ENCODE measurements around the gene CCDC78. TPM values are rescaled to one million over a fixed set of nuclear protein-coding genes. Genes with fewer than 3 reads are reported as not detected.
"Not testable (repeated sequence)": the region's sequence is repeated elsewhere in the genome, so short reads cannot be mapped to it uniquely, and the experiment has no call there.

CCDC78 gene
- total and polyA plus RNA-seq, 2 of the 13 experiments (the other 11 are each of a cell fraction or from before 2014, with no cell fraction given), result 0.53 to 1.5 TPM

DNA sequence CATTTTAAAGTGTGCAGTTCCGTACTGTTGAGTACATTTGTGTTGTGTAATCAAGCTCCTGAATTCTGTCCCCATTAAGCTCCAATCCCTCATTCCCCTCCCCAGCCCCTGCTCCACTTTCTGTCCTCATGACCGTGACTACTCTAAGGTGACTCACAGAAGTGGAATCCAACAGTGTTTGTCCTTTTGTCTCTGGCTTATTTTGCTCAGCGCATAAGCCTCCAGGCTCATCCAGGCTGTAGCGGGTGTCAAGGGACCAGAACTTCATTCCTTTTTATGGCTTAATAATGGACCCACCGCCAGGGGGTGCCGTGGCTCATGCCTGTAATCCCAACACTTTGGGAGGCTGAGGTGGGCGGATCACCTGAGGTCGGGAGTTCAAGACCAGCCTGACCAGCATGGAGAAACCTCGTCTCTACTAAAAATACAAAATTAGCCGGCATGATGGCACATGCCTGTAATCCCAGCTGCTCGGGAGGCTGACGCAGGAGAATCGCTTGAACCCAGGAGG lies 13.4 kb downstream of the CCDC78 start:
- DNase-seq (ENCODE audit: low spot score) (peak; percentile 93), FAIRE-seq (peak; percentile 83), ATAC-seq (peak; percentile 14)
- in situ Hi-C loops (cut with HindIII; ENCODE audit: extremely low pct_ligation_motif_present, low pct_unique_long_range_greater_than_20kb), result loop anchor here (5.0 kb wide), 1 partner anchor 75 kb away; the partner anchor contains the start of genes CHTF18 and RPUSD1
- H3K27me3 ChIP-seq (ENCODE audit: control insufficient read depth in 1 of 2, insufficient read depth in 2 of 2, low read length in 2 of 2), result peaks cover 3 to 36% of the 10 kb centered on the region in 2 experiments; a peak in 4 of 5 replicates
- 22% methylated on average over 13 of the region's 13 CpGs for WGBS (ENCODE audit: low lambda C conversion rate)
- ChIA-PET CTCF (ENCODE audit: low intra/inter-chr PET ratio, low total read pairs) (interaction anchor here (1.1 to 2.3 kb wide), 3 partner anchors 21 to 73 kb away, joined by 3 to 19 read pairs (median 13); partner anchors contain the start of gene CIAO3), POLR2A (interaction anchor here (0.6 to 1.4 kb wide), 8 partner anchors 8 to 75 kb away, joined by 3 to 9 read pairs (median 4); partner anchors contain the start of genes ANTKMT, CHTF18, CIAO3 and HAGHL)
- H3K9ac ChIP-seq (ENCODE audit: insufficient read depth, low read depth, low read length); H4K20me1 ChIP-seq (ENCODE audit: insufficient read depth, low read length); H3K4me3 ChIP-seq (replicated peaks in 1 of 3; ENCODE audit: insufficient read depth in 1 of 3, low read depth in 2 of 3, low read length in 3 of 3); intact Hi-C loops (cut with micrococcal nuclease; ENCODE audit: unreplicated experiment); H3K27ac ChIP-seq (ENCODE audit: extremely low read length, insufficient read depth, low read length); H3K4me2 ChIP-seq (ENCODE audit: low read depth, low read length); H3K79me2 ChIP-seq (ENCODE audit: insufficient read depth, low read length); H2AFZ ChIP-seq (ENCODE audit: low read length); H3K9me3 ChIP-seq (ENCODE audit: low read length); H3K36me3 ChIP-seq (replicated peaks in 1 of 2; ENCODE audit: control insufficient read depth in 1 of 2, insufficient read depth in 2 of 2, low read length in 2 of 2); BruUV-seq (replicated peaks); TF ChIP-seq SOX13 (IDR thresholded peaks at IDR 0.05); SOX6 (IDR thresholded peaks at IDR 0.05); CREB1 (CRISPR knock-in tag; IDR thresholded peaks at IDR 0.05): not testable (repeated sequence)
- H3K4me1 ChIP-seq (ENCODE audit: insufficient read depth, low read length), result peaks cover 35% of the 10 kb centered on the region
- peak; percentile 30; the same call in 1 of the 2 replicates for TF ChIP-seq RARA (CRISPR knock-in tag; IDR thresholded peaks at IDR 0.05)
- TF ChIP-seq HMG20A (CRISPR knock-in tag; IDR thresholded peaks at IDR 0.05; ENCODE audit: borderline replicate concordance), result peak; percentile 31; the same call in 1 of the 2 replicates
- 0 out of 2 replicates have a peak, but pooled peaks have one; percentile 12 for TF ChIP-seq ZNF331 (CRISPR knock-in tag; IDR thresholded peaks at IDR 0.05)
- peak; percentile 57; the same call in 1 of the 2 replicates for TF ChIP-seq HDAC2 (CRISPR knock-in tag; IDR thresholded peaks at IDR 0.05)
- peak in 1 of 2 experiments; percentile 26; a peak in 1 of 4 replicates for TF ChIP-seq SOX13 (CRISPR knock-in tag; conservative IDR thresholded peaks at IDR 0.05 in 1 of 2, IDR thresholded peaks at IDR 0.05 in 1 of 2)
- TF ChIP-seq, protein P1, sequence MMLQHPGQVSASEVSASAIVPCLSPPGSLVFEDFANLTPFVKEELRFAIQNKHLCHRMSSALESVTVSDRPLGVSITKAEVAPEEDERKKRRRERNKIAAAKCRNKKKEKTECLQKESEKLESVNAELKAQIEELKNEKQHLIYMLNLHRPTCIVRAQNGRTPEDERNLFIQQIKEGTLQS (CRISPR knock-in tag; IDR thresholded peaks at IDR 0.05), result peak; percentile 65; the same call in 1 of the 2 replicates
- TF ChIP-seq ELF3 (CRISPR knock-in tag; IDR thresholded peaks at IDR 0.05), result peak; percentile 29; the same call in 1 of the 2 replicates
- TF ChIP-seq YEATS4 (CRISPR knock-in tag; IDR thresholded peaks at IDR 0.05; ENCODE audit: borderline replicate concordance), result peak; percentile 21; the same call in 1 of the 2 replicates
- TF ChIP-seq, protein P2, sequence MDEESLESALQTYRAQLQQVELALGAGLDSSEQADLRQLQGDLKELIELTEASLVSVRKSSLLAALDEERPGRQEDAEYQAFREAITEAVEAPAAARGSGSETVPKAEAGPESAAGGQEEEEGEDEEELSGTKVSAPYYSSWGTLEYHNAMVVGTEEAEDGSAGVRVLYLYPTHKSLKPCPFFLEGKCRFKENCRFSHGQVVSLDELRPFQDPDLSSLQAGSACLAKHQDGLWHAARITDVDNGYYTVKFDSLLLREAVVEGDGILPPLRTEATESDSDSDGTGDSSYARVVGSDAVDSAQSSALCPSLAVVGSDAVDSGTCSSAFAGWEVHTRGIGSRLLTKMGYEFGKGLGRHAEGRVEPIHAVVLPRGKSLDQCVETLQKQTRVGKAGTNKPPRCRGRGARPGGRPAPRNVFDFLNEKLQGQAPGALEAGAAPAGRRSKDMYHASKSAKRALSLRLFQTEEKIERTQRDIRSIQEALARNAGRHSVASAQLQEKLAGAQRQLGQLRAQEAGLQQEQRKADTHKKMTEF (CRISPR knock-in tag; IDR thresholded peaks at IDR 0.05), result peak; percentile 67; the same call in 1 of the 2 replicates
- TF ChIP-seq, protein P3, sequence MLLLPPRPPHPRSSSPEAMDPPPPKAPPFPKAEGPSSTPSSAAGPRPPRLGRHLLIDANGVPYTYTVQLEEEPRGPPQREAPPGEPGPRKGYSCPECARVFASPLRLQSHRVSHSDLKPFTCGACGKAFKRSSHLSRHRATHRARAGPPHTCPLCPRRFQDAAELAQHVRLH (CRISPR knock-in tag; IDR thresholded peaks at IDR 0.05; ENCODE audit: borderline replicate concordance, low read depth), result 0 out of 2 replicates have a peak, but pooled peaks have one; percentile 43
- TF ChIP-seq SOX6 (CRISPR knock-in tag; IDR thresholded peaks at IDR 0.05), result peak; percentile 45; the same call in 1 of the 2 replicates
- 0 out of 2 replicates have a peak, but pooled peaks have one; percentile 22 for TF ChIP-seq CEBPG (CRISPR knock-in tag; IDR thresholded peaks at IDR 0.05)
- peak; percentile 42; the same call in 1 of the 2 replicates for TF ChIP-seq MIER2 (CRISPR knock-in tag; IDR thresholded peaks at IDR 0.05)
- TF ChIP-seq REPIN1 (CRISPR knock-in tag; IDR thresholded peaks at IDR 0.05; ENCODE audit: borderline replicate concordance, low read depth), result 0 out of 2 replicates have a peak, but pooled peaks have one; percentile 31
- peak; percentile 65; the same call in 1 of the 2 replicates for TF ChIP-seq ZNF350 (CRISPR knock-in tag; IDR thresholded peaks at IDR 0.05; ENCODE audit: borderline replicate concordance, low read depth)
- TF ChIP-seq STAG1 (CRISPR knock-in tag; IDR thresholded peaks at IDR 0.05), result peak; percentile 55
- peak; percentile 97 for TF ChIP-seq FOSL2 (CRISPR knock-in tag; IDR thresholded peaks at IDR 0.05)
- peak; percentile 37; the same call in 1 of the 2 replicates for TF ChIP-seq ZNF263 (CRISPR knock-in tag; IDR thresholded peaks at IDR 0.05)
- TF ChIP-seq ZMYM2 (CRISPR knock-in tag; IDR thresholded peaks at IDR 0.05), result peak; percentile 89
- TF ChIP-seq KAT8 (CRISPR knock-in tag; IDR thresholded peaks at IDR 0.05), result 0 out of 2 replicates have a peak, but pooled peaks have one; percentile 45
- 0 out of 2 replicates have a peak, but pooled peaks have one; percentile 10 for TF ChIP-seq CREB1 (IDR thresholded peaks at IDR 0.05)
- 0 out of 2 replicates have a peak, but pooled peaks have one; percentile 26 for TF ChIP-seq ZNF547 (CRISPR knock-in tag; IDR thresholded peaks at IDR 0.05)
- peak; percentile 86; the same call in 1 of the 2 replicates for TF ChIP-seq ZNF614 (CRISPR knock-in tag; IDR thresholded peaks at IDR 0.05; ENCODE audit: borderline replicate concordance)
